Hepatocyte (in vitro differentiated cells): ENCODE measurements around the gene KLHL7. TPM values are rescaled to one million over a fixed set of nuclear protein-coding genes. Genes with fewer than 3 reads are reported as not detected.

Experiments used
- DNase-seq: peaks from one replicate; pipeline ENCODE4 v3.0.0-alpha.2; 2016; ENCODE audit warnings: low spot score
- H2AFZ ChIP-seq: fragments of 200-600 bp; sonication (generic); 2 replicates; pipeline ENCODE4 v1.6.0; 2016; ENCODE audit warnings: antibody characterized with exemption, mild to moderate bottlenecking
- H3K27ac ChIP-seq: fragments of 200-600 bp; sonication (generic); 2 replicates; pipeline ENCODE4 v1.5.1; 2016; ENCODE audit warnings: mild to moderate bottlenecking
- H3K27me3 ChIP-seq: fragments of 200-600 bp; sonication (generic); 2 replicates; pipeline ENCODE4 v1.6.1; 2016
- H3K36me3 ChIP-seq: fragments of 200-600 bp; sonication (generic); replicated peaks from 2 replicates; pipeline ENCODE4 v1.5.1; 2016; ENCODE audit warnings: low read depth; ENCODE audit not compliant: insufficient read depth
- H3K4me1 ChIP-seq: fragments of 200-600 bp; sonication (generic); 2 replicates; pipeline ENCODE4 v1.5.1; 2016; ENCODE audit warnings: mild to moderate bottlenecking, moderate library complexity; ENCODE audit not compliant: insufficient read depth
- H3K4me2 ChIP-seq: fragments of 200-600 bp; sonication (generic); 2 replicates; pipeline ENCODE4 v1.6.0; 2016
- H3K4me3 ChIP-seq: fragments of 200-600 bp; sonication (generic); 2 replicates; pipeline ENCODE4 v1.5.1; 2016; ENCODE audit warnings: mild to moderate bottlenecking
- H3K79me2 ChIP-seq: fragments of 200-600 bp; sonication (generic); 2 replicates; pipeline ENCODE4 v1.6.0; 2017; ENCODE audit warnings: mild to moderate bottlenecking
- H3K9me2 ChIP-seq: fragments of 200-600 bp; sonication (generic); replicated peaks from 2 replicates; pipeline ENCODE4 v1.6.0; 2017; ENCODE audit warnings: mild to moderate bottlenecking; ENCODE audit not compliant: insufficient read depth
- H3K9me3 ChIP-seq: fragments of 200-600 bp; sonication (generic); 2 replicates; pipeline ENCODE4 v1.5.1; 2016; ENCODE audit warnings: low read depth, mild to moderate bottlenecking
- H4K20me1 ChIP-seq: fragments of 200-600 bp; sonication (generic); 2 replicates; pipeline ENCODE4 v1.6.0; 2016; ENCODE audit warnings: mild to moderate bottlenecking; ENCODE audit not compliant: insufficient read depth, poor library complexity, severe bottlenecking
- CTCF ChIP-seq: fragments of 200-600 bp; sonication (generic); IDR thresholded peaks from 2 replicates; pipeline ENCODE4 v1.5.1; 2016; ENCODE audit warnings: antibody characterized with exemption, mild to moderate bottlenecking; ENCODE audit not compliant: poor library complexity
- EZH2 ChIP-seq: fragments of 200-600 bp; sonication (generic); IDR thresholded peaks from 2 replicates; pipeline ENCODE4 v1.6.1; 2016; ENCODE audit warnings: antibody characterized with exemption, mild to moderate bottlenecking, borderline replicate concordance
- EZH2phosphoT487 ChIP-seq: fragments of 200-600 bp; sonication (generic); IDR thresholded peaks from one replicate; pipeline ENCODE4 v1.6.1; 2018; ENCODE audit warnings: antibody characterized with exemption, mild to moderate bottlenecking, low read depth, moderate library complexity; ENCODE audit not compliant: unreplicated experiment, severe bottlenecking
- WGBS: methylation state at CpG from one replicate; pipeline ENCODE4 v1.1.6; 2016; ENCODE audit warnings: low lambda C conversion rate; ENCODE audit errors: missing lambda C conversion rate; 5-methylcytosine and 5-hydroxymethylcytosine counted together
- polyA plus RNA-seq: library from polyadenylated mRNA; unstranded; fragments of >200 nt; fragmentation: Nextera tagmentation; extraction: Ambion mirVana; gene quantifications from 2 replicates; pipeline ENCODE4 v1.2.1, GENCODE V29; 2016
- total RNA-seq: library from RNA; depleted of rRNA; stranded (reverse); fragments of >200 nt; gene quantifications from 2 replicates; pipeline ENCODE4 v1.2.3, GENCODE V29; 2014

Gene KLHL7
- total and polyA plus RNA-seq, 2 experiments from 2014 or later: 30.7 to 39.4 TPM

GRCh38 chr7:23072922-23073321 is 32.7 kb upstream of the KLHL7 start:
- Histone ChIP-seq H3K9me2 (no peaks in the 10 kb centered on the region), H3K36me3 (no peaks in the 10 kb centered on the region), H3K79me2 (no peaks in the 10 kb centered on the region), H3K4me2 (no peak overlapping the region), H3K27ac (no peak overlapping the region), H3K4me3 (no peak overlapping the region), H3K4me1 (peaks cover 21% of the 10 kb centered on the region), H4K20me1 (no peaks in the 10 kb centered on the region), H3K27me3 (peaks cover 8% of the 10 kb centered on the region), H2AFZ (no peak overlapping the region), H3K9me3 (no peaks in the 10 kb centered on the region)
- TF ChIP-seq EZH2phosphoT487: no peak
- TF ChIP-seq CTCF: no peak
- TF ChIP-seq EZH2: no peak
- WGBS: 33% methylated on average over 2 of the region's 2 CpGs
- DNase-seq: no peak

- Histone ChIP-seq H3K4me2 (peak overlapping the region; percentile 58), H4K20me1 (no peaks in the 10 kb centered on the region)
- TF ChIP-seq EZH2 (no peak), EZH2phosphoT487 (no peak), CTCF (no peak)
Observed at GRCh38 chr7:23074443-23075261, 30.9 kb upstream of the KLHL7 start.

GRCh38 chr7:23075571-23075970 is 30.0 kb upstream of the KLHL7 start:
- no peak overlapping the region for H3K4me3 ChIP-seq
- no peaks in the 10 kb centered on the region for H3K9me2 ChIP-seq
- H3K36me3 ChIP-seq: no peaks in the 10 kb centered on the region
- H3K79me2 ChIP-seq: no peaks in the 10 kb centered on the region
- H3K27me3 ChIP-seq: peaks cover 8% of the 10 kb centered on the region
- no peak for DNase-seq
- H3K4me2 ChIP-seq: peak overlapping the region; percentile 58
- H3K27ac ChIP-seq: no peak overlapping the region
- H4K20me1 ChIP-seq: no peaks in the 10 kb centered on the region
- H3K9me3 ChIP-seq: no peaks in the 10 kb centered on the region
- peaks cover 21% of the 10 kb centered on the region for H3K4me1 ChIP-seq
- TF ChIP-seq EZH2phosphoT487 (no peak), EZH2 (no peak), CTCF (no peak)
- H2AFZ ChIP-seq: no peak overlapping the region
- 63% methylated on average over 3 of the region's 3 CpGs for WGBS

More at GRCh38 chr7:23074443-23075261, 30.9 kb upstream of the KLHL7 start:
- peak; percentile 24 for DNase-seq
- H2AFZ ChIP-seq: peak overlapping the region; percentile 8
- peaks cover 8% of the 10 kb centered on the region for H3K27me3 ChIP-seq
- no peak overlapping the region for H3K4me3 ChIP-seq
- no peaks in the 10 kb centered on the region for H3K79me2 ChIP-seq
- WGBS: 17% methylated on average over 2 of the region's 2 CpGs
- peaks cover 21% of the 10 kb centered on the region for H3K4me1 ChIP-seq
- no peaks in the 10 kb centered on the region for H3K9me3 ChIP-seq
- H3K36me3 ChIP-seq: no peaks in the 10 kb centered on the region
- H3K27ac ChIP-seq: peak overlapping the region; percentile 26
- no peaks in the 10 kb centered on the region for H3K9me2 ChIP-seq
